HG02678 (cell line): ENCODE measurements around the gene NDUFV2.

Experiments
- ATAC-seq: cut with Tn5 transposase; IDR thresholded peaks from one replicate; pipeline ENCODE4 v1.9.1; 2021; ENCODE audit warnings: mild to moderate bottlenecking, moderate library complexity; ENCODE audit not compliant: unreplicated experiment

The NDUFV2 gene

DNA sequence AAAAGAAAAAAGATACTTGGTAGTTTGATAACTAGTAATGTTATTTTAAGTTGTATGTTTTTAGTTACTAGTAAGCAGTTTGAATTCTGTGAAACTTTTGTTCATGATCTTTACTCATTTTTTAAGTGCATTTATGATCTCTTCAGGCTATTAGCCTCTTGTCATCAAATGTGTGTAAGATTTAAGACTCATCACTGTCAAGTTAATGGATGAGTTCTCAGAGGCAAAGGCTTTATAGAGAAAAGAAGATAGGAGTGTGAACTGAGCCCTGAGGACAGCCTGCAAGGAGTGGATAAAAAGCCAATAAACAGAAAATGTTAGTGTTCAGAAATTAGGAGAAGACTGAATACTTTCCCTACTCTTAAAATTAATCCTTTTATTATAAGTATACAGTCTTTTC lies 13.5 kb downstream of the NDUFV2 start:
- no peak for ATAC-seq

DNA sequence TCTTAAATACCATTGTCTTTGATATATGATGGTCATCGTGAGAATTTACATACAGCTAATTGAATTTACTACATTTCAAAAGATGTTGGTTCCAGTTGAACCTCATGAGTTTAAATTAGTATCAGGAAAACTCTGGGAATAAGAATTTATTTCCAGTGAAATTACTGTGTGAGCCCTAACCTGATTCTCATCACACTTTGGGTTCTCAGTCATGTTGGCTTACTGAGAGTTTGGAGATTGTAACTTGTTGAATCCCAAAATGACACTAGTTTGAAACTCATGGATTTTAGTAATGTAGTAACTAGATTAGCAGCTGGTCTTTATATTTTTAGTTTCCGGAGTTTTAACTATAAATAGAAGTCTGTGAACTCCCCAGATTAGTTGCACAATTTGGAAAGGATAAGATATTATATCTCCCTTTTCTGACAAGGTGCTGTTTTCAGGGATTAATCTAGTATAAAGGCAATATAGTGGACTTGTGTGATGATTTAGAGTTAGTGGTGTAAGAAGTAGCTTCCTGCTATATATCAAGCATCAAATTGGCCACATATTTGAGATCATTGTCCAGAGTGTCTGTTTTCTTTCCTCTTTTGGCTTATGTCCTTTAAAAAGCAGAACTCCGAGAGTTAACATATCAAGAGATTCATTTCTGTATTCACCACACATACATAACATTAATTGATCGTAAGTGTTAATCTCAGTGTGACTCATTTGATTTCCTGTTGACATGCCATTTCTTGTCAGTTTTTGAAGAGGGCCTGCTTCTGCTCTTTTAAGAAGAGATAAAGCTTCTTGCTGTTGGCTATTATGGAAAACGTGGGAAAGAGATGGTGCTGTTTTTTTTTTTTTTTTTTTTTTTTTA lies 15.7 kb downstream of the NDUFV2 start:
- ATAC-seq, result no peak

DNA sequence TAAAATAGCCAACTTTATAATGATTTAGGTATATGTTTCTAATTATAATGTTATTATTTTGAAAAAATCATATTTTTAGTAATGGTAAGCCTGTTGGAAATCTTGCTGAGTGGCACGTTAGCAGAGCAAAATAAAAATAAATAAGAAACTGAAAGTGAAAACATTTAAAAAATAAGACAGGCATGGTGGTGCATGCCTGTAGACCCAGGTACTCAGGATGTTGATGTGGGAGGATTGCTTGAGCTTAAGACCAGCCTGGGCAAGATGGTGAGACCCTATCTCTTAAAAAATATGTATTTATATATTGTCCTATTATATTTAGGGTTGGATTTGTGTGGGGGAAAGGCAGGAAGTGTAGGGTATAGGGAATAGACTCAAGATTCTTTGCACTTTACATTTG lies 18.3 kb downstream of the NDUFV2 start:
- no peak for ATAC-seq

DNA sequence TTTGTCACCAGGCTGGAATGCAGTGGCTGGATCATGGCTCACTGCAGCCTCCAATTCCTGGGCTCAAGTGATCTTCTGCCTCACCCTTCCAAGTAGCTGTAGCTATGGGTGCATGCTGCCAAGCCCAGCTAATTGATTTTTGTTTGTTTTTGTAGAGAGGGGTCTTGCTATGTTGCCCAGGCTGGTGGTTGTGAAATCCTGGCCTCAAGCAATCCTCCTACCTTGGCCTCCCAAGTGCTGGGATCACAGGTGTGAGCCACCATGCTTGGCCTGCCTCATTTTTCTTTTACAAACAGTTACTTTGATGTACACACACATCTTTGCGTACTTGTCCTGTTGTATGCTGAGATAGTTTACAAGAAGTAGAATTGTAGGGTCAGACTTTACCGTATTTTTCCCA lies 21.0 kb downstream of the NDUFV2 start:
- ATAC-seq, result no peak

DNA sequence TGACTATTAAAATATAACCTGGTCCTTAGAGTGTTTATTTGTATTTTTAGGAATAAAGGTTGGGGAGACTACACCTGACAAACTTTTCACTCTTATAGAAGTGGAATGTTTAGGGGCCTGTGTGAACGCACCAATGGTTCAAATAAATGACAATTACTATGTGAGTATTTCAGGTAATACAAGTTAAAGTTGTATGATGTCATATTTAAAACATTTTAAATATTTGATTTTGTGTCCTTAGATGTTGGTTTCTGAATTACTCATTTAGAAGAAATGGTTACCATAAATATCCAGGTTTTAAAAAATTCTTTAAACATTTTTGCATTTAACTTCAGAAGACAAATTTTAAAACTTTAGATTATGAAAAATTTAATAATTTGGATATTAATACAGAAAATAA lies 22.3 kb downstream of the NDUFV2 start:
- no peak for ATAC-seq

DNA sequence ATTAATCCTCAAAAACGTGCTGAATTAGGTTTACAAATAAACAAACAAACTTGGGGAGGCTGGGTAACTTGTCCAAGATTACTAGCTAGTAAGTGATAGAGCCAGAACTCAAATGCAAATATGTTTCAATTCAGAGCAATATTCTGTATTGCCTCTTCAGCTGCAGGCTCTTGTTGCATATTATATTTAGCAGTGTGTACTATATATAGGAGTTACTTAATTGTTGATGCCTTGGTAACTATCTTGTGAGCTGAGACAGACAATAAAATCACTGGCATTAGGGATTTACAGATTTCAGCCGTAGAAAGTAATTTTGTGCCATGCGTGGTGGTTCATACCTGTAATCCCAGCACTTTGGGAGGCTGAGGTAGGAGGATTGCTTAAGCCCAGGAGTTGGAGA lies 23.8 kb downstream of the NDUFV2 start:
- ATAC-seq, result no peak

DNA sequence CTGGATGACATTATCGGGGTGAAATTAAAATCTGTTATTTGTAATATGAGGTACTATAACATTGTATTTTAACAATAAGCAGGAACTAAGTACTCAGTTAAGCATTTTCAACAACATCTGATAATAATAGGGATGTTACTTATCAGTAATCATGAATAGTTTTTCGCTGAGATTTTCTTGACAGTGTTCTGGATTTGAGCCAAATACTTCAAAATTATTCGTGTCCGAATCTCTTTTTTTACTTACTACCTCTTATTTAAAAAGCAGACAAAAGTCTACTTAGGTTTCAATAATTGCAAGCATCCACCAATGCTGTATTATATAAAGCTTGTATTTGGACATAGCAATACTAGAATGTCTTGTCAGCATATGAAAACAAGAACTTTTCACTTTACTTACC lies 27.7 kb downstream of the NDUFV2 start:
- no peak for ATAC-seq

DNA sequence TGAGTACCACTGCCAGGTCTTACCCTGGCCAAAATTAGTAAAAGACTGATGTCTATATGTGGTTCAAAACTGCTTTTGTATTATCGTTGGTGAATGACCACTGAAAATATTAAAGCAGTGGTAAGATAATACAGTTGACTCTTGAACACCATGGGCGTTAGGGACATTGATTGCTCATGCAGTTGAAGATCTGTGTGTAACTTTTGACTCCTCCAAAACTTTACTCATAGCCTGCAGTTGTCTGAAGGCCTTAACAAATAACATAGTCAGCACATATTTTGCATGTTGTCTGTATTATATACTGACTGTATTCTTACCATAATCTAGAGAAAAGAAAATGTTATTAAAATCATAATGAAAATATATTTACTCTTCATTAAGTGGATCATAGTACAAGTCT lies 28.3 kb downstream of the NDUFV2 start:
- no peak for ATAC-seq

DNA sequence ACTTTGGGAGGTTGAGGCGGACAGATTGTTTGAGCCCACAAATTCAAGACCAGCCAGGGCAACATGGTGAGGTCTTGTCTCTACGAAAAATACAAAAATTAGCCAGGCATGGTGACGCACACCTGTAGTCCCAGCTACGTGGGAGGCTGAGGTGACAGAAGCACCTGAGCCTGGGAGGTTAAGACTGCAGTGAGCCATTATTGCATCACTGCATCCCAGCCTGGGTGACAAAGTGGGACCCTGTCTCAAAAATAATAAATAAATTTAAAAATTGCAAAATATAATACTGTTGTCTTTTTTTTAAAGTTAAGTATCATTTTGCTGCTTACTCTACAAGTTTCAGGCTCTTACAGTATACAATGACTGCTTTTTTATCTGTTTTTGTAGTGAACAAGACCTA lies 30.1 kb downstream of the NDUFV2 start:
- no peak for ATAC-seq

DNA sequence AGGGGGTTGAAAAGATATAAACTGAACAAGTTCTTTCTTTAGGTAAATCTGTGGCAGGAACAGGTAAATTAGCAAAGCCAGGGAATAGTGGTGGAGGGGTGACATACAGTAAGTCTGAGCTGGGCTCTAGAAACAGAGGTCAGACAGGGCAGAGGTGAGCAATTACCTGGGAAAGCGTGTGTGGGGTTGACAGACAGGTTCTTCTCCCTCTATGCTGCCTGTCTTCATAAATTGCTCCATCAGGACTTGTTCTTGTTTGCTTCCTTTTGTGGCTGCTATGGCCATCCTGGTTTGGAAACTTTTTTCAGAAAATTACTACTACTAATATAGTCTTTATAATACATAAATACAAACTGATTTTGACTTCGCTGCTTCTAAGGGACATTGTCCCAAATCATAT lies 30.7 kb downstream of the NDUFV2 start:
- no peak for ATAC-seq

DNA sequence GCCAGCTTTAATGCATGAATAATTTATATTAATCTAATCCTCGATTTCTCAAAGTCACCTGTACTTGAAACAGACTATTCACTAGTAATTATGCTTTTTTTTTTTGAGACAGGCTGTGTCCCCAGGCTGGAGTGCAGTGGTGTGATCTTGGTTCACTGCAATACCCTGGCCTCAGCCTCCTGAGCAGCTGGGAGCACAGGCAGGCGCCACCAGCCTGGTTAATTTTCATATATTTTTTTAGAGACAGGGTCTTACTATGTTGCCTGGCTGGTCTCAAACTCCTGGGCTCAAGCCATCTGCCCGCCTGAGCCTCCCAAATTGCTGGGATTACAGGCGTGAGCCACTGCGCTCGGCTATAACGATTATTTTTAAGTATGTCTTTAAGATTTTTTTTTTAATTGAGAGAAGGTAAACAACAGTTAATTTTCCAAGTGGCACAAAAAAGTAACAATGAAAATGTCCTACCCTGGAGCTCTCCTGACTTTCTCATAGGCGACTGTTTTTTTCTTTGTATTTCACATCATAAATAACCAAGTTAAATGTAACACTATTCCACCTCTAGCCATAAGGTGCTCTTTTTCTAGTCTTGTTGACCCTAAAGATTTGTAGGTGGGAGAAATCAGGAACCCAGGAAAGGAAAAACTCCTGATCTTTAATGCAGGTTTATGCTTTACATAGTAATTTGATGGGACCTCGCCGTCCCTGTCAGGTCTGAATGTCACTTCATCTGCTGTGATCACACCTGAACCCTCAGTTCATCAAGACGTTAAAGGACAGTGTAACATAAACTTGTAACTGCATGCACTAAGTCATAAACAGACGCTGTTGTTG lies 32.8 kb downstream of the NDUFV2 start:
- ATAC-seq, result no peak

DNA sequence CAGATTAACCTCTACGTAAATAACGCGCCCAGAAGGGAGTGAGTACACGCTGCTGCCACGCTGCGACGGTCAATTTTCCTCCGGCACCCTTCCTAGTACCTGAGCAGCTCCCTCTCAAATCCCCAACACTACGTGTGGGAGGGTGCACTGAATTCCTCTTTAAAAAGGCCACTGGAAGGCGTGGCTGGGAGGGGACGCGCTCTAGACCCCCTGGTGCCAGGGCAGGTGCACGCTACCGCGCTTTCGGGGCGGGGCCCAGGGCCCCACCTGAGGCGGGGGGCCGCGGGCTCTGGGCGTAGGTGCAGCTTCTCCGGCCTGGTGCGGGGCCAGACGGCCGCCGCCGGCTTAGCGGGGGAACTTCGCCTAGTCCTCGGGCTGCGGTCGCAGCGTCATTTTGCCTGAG lies 33.4 kb downstream of the NDUFV2 start:
- ATAC-seq, result peak; percentile 16

DNA sequence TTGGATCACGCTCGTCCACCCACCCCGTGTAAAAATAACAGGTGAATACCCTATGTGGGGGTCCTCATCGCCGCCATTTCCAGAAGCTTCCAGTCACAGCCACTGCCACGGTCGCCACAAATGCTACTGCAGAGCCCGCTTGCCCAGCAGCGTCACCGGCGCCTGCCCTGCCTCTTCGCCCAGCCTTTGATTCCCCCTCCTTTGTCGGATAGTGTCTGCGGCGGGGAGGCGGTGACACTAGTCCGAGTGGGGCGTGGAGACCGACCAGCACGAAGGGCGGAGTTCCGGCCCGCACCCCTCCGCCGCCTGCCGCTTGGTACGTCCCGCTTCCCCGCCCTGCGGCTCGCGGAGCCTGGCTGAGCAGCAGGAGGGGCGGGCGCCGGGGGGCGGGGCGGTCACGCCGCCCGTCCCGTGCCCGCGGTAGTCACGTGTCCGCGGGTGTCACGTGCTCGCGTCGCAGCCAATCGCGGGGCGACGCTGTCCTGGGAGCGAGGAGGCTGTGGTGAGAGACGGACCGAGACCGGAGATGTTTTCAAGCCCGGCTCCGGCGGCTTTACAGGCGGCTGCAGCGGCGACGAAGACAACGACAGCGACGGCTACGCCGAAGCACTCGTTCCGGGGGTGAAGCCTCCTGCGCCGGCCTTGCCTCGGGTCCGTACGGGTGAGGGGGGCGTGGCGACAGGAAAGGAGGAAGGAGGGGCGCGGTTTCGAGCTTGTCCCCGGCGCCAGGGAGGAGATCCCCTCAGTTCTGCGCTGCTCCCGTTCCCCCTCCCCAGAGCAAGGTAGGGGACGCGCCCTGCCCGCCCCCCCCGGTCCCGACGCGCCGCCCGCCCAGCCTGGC lies 34.0 kb downstream of the NDUFV2 start, which contains the start of gene ANKRD12:
Gene ANKRD12 (plus strand): TSS at position 467 of the 841 bp plus-strand sequence. CDS start 45,652 bp downstream, outside the sequence.
- peak; percentile 73 for ATAC-seq

DNA sequence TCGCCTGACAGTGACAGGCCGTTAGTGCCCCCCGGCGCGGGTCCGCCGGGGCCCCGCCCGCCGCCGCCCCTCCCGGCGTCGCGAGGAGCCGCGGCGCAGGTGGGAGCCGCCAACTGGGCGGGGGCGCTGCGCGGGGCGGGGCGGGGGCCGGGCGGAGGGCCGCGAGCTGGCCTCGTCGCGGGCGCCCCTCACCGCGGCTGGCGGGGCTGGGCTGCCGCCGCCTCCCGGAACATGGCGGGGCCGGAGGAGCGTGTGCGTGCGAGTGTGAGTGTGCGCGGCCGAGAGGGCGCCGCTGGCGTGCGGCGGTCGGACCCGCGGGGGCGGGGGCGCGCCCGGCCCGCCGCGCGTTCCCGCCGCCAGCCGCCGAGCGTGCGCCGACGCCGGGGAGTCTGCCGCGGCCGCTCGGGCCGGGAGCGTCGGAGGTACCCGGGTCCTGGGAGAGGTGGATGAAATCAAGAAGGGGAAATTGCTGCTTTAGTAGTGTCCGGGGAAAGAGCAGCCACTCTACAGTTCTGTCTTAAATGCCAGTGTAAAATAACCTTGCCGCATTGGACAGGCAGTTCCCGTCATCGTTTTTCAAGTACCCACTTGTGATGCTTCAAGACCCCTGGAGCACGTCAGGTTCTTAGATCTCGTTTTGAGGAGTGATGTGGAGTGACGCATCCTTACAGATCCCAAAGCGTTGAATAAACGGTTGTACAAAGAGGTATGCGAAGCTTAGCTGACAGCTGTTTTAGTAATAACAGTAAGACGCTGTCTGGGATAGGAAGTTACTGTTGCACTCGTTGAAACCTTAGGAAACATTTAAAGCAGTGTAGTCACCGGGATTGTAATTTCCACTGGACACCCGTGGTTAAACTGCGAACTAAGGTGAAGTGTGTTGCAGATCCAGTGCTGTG lies 34.9 kb downstream of the NDUFV2 start:
- ATAC-seq, result peak; percentile 37

DNA sequence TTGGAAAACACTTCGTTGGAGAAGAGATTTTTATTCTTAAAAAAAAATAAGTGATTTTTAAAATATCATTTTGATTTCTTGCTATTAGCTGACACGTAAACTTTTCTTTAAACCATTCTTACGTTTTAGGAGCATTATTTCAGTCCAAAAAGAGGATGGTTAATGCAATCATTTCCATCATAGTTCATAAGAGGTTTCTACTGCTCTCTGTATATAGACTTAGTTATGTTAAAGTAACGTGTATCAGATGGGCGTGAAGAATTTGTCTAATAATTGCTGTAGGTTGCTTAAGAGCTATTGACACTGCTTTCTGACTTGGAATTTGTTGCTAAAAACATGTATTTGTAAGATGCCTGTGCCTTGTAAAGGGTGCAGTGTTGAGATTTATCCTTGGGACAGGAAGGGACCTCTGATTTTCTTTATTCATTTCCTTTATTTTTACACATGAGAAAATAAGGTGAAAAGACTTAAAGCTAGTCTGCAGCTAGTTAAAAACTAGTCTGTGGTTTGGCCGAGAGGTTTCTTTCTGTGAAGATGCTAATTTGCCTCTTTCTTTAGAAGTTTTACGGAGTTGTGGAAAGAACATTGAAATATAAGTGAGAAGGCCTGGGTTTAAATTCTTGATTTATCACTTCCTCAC lies 37.0 kb downstream of the NDUFV2 start:
- ATAC-seq, result no peak

DNA sequence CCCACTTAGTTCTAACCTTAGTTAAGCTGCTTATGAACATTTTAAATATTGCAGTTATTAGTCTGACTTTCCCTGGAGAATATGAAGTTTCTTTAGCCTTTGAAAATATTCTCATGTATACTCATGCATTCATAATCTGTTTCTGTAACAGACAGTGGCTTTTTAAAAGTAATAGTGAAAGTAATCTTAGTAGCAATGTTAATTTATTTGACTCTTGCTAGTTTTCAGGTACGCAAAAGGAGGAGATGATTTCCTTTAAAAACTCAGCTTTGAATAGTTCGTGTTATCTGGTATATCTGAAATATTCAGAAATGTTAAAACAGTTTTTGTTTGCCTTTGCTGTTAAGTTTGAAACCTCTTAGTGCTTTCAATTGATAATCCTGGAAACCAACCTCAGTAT lies 37.9 kb downstream of the NDUFV2 start:
- ATAC-seq, result no peak

DNA sequence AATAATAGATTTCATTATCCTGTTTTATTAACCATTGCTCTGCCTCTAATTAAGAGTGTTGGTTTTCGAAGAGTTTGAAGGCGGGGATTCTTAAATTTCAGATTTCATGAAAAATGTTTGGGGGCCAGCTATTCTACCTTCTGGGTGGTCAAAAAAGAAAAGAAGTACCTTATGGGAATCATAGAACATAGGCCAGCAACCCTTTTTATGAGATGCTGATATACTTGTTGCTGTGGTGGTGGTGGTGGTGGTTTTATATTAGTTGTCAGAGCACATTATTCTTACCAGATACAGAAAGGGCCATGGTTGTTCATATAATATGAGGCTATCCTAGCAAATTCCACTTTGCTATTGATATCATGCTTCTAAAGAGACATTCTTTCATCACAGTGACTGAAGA lies 38.5 kb downstream of the NDUFV2 start:
- ATAC-seq, result no peak

DNA sequence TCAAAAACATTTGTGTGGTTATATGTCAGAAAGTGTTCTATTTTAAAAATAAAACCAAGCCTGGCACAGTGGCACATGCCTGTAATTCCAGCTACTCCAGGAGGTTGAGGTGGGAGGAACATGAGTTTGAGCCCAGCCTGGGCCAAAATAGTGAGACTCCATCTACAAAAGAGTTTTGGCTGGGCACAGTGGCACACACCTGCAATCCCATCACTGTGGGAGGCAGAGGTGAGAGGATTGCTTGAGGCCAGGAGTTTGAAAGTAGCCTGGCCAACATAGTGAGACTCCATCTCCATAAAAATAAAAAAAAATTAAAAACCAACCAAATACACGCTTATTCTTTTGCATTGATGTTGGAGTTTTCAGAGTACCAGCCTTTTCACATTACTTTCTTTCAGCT lies 43.7 kb downstream of the NDUFV2 start:
- ATAC-seq, result no peak

DNA sequence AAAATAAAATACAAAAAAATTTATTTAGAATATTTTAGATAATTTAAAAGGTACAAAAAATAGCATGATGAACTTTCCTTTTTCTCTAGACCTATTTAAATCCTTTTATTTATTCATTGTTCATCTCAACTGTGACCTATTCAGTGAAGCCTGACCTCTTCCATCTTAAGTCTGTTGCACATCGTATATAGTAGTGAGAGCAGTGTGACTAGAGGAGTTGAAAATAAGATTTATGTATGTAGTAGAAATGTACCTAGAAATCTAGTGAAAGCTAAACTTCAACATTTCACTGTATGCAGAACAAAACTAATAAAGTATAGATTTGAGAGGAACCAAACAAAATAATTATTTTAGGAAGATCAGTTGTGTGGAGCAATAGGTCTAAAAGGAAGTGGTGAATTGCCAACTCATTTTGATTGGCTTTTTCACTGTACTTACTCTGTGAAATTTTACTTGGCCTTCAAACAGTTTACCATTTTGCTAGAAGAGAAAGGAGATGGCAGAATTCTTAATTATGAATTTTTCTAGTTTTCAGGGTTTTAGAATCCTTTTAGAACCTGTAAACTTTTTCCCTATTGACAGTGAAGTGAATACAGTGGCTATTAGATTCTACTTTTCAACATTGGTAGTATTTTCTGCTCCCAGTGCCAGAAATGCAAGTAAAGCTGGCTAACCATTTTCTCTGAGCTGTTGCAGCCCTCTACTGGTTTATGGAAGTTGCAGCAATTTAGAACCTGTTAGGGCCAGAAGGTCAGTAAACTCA lies 45.1 kb downstream of the NDUFV2 start:
- ATAC-seq, result peak; percentile 51
